GM21528 (cell line): ENCODE measurements around the gene PIWIL4.
"Not testable (repeated sequence)": the region's sequence is repeated elsewhere in the genome, so short reads cannot be mapped to it uniquely, and the experiment has no call there.

ENCODE experiments used
- ATAC-seq: cut with Tn5 transposase; IDR thresholded peaks from one replicate; pipeline ENCODE4 v1.9.1; 2021; ENCODE audit warnings: mild to moderate bottlenecking, moderate library complexity; ENCODE audit not compliant: unreplicated experiment, low FRiP score

The PIWIL4 gene

DNA sequence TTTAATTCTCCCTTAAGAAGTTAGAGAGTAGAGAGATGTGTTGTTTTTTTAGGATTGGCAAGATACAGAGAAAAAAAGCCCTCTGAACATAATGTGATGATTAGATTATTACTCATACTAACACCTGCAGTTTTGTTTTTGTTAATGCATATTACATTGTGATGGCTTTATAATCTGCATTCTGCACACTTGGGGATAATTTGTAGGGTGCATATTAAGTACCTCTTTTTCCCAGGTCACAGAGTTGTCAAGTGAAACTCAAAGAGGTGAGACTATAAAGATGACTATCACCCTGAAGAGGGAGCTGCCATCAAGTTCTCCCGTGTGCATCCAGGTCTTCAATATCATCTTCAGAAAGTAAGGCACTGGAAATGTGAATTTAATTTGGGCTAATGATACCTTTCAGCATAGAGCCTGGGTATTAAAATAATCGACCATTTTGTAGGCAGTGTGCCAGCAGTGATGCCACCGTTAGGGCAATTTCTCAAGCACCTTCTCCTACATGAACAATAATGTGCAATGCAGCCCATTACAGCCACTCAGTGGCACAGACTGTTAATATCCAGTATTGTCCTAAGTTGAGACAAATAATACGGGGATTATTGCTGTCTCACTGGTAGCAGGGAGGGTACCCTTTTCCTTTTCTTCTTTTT is 16.2 kb downstream of the PIWIL4 start:
- no peak for ATAC-seq

DNA sequence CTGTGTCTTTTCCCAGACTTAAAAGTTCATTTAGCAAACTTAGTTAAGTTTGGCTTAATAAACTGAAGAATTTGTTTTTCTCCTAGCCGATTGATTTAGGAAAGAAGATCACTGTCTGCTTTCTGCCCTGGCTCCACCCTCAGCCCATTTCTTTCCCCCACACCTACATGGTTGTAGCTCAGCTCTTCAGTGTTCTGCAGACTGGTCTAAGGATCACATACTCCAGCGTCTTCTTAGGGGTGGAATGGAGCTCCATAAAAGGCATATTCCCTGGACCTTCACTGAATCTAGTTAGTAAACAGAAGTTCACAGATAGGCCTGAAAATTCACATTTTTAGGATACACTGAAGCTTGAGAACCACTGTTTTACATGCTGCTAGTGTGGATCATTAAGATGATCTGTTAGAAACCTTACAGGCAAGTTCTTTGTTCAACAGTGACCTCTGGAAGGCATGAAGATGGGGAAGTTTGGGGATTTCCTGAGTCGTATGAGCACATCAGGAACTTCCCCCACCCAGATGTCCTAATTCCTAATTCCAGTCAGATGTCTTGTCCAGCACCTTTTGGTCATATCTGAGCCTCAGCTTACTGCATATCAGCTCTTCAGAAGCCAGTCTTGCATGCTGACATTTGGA is 16.8 kb downstream of the PIWIL4 start:
- ATAC-seq: no peak

DNA sequence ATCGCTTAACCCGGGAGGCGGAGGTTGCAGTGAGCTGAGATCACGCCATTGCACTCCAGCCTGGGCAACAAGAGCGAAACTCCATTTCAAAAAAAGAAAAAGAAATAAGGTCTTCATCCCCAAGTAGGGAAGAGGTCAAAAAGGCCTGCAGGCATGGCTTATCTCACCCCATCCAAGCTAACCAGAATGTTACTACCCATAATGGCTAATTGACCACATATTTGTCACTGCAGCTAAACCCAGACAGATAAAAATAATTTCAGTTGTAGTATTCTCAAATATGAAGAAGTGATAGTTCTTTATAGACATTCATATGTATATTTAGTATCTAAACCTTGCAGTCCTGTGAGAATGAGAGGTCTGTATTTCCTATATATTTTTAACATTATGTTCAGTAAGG is 17.8 kb downstream of the PIWIL4 start:
- no peak for ATAC-seq

DNA sequence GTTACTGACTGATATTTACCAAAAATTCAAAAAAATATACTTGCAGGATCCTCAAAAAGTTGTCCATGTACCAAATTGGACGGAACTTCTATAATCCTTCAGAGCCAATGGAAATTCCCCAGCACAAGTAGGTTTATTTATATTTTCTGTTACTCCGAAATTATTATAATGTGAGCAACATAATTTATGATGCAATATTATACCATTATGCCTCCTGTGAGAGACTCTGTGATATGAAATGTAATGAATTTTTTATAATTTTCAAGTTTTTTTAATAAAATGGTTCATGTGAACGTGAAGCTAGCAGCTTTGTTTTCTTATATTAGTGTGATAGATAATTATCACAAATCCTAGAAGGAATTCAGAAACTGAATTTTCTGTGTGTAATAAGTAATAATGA is 18.2 kb downstream of the PIWIL4 start:
- no peak for ATAC-seq

DNA sequence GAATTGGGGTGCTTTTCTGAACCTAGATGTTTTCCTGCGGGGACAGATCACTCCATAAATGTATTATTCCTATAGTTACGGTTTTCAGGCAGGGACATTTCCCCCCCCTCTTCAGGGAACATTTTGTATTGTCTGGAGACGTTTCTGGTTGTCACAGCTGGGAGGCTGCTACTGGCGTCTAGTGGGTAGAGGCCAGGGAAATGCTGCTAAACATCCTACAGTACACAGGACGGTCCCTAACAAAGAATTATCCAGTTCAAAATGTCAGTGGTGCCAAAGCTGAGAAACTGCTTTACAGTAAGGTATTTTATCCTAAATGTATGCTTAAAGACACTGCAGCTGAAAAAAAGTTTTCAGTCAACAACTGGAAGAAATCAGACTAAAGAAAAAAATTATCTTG is 19.4 kb downstream of the PIWIL4 start:
- ATAC-seq: no peak

DNA sequence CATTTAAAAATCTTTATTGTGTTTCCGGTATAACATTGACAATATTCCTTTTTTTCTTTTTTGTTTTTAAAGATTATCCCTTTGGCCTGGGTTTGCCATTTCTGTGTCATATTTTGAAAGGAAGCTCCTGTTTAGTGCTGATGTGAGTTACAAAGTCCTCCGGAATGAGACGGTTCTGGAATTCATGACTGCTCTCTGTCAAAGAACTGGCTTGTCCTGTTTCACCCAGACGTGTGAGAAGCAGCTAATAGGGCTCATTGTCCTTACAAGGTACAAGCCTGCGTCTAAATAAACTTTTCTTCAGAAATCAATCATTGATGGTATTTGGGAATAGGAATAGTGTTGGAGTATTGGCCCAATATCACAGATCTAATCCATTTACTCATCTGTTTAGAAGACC is 19.8 kb downstream of the PIWIL4 start:
- ATAC-seq: no peak

DNA sequence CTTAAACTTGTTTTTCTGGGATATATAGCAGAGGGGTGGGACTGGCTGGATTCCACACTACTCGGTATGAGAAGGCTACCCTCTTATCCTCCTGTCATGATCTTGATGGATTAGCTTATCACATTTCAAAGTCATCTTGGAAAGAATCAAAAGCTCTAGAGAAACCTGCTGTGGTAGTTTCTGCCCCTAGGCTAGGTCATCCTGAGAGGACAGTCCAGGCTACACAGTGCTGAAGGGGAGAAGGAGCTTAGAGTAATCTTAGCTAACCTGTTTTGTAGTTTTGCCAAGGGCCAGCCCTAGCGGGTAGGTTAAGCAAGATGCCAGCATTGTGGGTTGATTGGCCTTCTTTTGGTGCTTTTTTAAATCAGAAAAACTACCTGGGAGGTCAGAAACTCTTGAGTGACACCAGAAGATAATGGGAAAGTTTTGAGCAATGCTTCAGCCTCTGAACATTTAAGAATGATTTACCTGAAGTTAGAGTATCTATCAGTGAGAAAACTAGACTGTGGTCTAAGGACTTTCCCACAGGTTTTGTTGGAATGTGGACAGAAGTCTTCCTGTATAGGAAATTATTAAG is 21.3 kb downstream of the PIWIL4 start:
- ATAC-seq: no peak

DNA sequence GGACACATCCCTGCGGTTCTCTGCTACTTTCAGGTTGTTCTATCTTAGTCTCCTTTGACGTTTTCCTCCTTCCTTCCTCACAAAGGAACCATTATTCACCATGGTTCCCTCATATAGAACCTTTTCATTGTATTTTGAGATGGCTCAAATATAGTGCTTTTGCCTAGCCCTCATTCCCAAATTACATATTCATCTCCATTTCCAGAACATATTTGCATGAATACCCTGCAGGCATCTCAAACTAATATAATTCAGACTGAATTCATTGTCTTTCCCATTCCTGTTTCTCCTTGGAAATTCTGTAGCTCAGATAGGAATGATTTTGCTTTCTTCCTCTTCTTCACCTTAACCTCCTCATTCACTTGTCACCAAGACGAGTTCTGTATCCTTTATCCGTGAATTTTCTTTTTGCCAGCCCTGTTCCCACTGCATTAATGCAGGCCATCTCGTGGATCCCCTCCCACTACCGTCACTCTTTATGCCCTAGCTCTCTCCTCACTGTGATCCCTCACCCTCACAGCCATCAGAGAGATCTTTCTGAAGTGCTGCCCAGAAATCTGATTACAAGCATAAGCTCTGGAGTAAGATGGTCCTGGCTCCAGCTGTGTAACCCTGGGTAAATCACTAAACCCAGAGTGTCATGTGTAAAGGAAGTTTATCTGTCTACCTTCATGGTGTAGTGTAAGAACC is 23.3 kb downstream of the PIWIL4 start:
- no peak for ATAC-seq

DNA sequence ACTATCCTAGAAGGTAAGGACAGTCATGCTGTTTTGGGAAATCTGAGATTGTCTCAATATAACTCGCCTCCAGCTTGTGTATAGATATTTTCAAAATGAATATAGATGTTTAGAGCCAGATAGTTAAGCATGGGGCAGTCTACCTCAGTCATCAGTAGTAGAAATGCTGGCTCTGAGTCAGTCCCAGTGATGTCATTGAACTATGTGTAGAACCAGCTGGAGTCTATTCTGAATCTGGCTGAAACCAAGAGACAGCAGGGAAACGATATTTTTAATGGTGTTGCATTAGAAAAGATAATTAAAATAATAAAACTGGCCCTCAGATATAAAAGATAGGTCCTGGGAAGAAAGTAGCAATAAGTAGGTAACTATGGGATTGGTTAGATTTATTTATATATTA is 25.9 kb downstream of the PIWIL4 start:
- ATAC-seq: peak; percentile 70

DNA sequence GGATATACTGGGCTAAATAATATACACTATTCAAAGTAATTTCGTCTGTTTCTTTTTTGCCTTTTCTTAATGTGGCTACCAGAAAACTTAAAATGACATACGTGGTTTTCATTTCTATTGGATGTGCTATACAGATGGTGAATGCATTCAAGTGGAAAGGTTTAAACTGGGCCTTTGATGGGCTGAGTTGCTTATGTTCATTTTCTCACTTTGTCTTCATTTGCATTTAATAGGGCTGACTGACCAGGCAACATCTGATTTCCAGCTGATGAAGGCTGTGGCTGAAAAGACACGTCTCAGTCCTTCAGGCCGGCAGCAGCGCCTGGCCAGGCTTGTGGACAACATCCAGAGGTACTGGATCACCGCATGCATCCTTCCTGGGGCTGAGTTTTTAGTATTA is 27.9 kb downstream of the PIWIL4 start:
- no peak for ATAC-seq

DNA sequence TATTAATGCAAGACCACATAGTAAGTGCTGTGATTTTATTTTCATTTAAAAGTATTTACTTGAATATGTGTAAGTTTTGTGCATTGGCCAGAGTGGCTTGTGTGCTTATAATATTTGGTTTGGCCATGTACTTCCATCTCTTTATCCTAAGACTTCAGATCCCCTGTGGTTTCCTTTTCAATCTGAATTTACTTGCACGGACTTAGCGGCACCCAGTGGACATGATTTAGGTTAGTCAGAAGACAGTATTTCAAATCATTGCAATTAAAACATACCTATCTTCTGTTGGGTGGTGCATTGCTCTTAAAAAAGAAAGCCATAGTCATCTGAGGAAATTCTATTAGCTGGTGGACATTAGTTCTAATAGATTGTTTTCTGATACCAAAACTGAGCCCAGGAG is 30.7 kb downstream of the PIWIL4 start:
- ATAC-seq: no peak

DNA sequence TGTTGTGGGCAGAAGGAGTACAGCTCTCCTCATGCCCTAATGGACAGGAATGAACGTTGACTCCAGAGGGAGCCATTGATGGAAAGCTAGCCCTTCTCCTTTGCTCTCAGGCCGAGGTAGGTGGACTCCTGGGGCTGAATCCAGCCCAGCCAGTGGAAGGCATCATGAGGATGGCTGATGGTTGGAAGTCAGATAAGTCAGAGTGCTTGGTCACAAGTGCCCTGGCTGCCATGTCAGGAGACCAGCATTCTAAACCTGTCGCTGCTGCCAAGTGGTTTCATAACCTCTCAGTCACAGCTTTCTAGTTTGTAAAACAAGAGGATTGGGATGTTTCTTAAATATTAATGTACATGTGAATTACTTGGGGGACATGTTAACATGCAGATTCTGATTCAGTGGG is 32.3 kb downstream of the PIWIL4 start:
- ATAC-seq: no peak

DNA sequence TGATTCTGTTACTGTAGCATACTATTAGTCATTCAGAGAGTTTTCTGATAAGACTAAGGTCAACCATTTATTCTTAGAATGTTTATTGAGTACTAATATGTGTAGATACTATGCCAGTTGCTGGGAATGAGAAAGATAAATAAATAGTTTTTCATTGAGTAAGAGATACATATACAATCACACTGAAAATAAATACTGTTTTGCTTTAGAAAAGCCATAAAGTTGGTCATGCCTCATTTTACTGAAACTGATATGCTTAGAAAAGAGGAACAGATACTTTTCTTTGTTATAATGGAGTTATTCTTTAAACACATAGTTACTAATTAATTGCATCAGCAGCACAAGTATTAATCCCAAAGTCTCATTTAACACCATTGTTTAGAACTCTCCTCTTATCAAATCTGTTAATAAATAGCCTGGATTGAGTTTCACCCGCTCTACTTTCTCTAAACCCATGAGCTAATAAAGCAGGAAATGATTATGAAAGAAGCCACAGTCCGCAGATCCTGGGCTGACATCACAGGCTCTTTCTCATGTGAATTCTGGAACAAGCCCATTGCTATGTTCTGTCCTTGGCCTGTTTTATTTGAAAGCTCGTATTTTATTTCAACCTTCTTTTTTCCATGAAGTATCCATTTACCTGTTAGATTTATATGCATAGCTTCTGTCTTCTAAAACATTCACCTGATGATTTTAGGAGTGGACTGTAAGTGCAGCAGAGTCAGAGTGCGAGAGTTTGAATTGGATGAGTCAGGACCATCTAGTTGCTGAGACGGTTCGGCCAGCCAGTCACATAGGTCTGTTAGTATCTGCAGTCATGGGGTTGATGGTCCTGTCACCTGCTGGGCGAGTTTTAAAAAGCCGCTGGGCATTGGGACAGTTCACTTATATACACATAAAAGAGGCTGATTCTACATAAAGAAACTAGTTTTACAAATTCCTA is 35.5 kb downstream of the PIWIL4 start:
- ATAC-seq: peak; percentile 92

DNA sequence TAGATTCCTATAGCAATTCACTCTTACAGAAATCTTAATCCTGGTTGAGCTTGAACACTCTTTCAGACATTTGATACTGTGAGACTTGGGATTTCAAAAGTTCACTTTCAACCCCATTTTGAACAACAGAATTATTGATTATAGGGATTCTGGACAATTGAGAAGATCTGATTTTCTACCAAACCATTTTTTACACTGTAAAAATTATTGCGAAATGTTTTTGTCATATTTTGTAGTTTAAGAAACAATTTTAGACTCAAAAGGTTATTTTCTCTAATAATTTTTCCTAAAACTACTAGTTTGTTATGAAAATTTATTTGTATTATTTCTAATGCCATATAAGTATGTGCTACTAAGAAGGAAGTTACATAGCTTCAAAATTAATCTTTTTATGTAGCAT is 36.4 kb downstream of the PIWIL4 start:
- ATAC-seq: no peak

DNA sequence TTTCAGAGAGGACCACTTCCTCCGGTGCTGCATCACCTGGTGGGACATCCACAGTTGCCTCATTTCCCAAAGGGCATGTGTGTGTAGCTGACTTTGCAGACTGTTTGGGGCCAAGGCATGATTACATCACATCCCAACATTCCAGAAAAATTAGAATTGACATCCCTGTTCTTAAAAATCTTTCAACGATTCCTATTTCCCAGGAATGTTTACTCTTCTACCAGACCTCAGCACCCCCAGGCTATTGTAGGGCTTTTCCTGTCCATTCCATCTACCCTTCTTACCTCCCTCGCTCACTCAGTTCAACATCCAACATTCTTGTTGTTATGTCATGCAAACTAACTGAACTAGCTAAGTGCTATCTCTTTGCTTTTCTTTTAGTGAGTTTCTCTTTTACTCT is 37.3 kb downstream of the PIWIL4 start:
- no peak for ATAC-seq

DNA sequence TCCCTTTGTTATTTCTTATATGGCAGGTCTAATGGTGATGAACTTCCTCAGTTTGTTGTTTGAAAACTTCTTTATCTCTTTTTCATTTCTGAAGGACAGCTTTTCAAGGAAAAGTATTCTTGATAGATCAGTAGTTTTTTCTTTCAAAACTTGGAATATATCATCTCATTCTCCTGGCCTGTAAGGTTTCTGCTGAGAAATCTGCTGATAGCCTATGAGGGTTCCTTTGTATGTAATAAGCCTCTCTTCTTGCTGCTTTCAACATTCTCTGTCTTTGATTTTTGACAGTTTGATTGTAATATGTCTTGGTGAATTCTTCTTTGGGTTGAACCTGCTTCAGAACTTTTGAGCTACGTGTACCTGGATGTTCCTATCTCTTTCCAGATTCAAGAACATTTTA is 46.0 kb downstream of the PIWIL4 start:
- ATAC-seq: no peak

DNA sequence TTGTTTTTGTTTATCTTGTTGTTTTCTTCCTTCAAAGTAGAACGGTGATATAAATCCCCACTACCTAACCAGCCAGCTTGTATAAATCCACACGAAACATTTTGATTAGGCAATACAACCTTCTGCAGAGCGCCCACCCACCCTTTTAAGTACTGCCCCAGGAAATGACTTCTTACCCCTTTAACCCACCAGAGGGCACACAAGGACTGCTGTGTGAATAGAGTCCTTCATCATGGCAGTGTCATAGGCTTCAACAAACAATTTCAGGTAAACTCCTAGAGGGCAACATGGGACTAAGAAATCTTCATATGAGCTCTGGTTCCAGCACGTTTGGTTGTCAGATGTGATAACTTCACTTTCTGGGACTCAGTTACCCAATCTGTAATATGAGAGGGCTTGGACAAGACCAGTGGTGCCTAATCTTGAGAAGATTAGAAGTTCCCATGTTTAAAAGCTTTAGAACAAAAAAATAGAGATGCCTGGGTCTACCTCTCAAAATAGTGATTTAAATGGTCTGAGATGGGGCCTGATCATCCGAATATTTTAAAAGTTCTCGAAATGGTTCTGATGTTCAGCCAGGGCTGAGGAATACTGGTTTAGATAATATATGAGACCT is 56.1 kb downstream of the PIWIL4 start:
- peak; percentile 60 for ATAC-seq

DNA sequence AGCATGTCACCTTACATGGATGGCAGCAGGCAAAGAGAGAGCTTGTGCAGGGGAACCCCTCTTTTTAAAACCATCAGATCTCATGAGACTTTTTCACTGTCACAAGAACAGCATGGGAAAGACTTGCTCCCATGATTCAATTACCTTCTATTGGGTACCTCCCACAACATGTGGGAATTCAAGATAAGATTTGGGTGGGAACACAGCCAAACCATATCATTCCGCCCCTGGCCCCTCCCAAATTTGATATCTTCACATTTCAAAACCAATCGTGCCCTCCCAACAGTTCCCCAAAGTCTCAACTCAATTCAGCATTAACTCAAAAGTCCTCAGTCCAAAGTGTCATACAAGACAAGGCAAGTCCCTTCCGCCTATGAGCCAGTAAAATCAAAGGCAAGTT is 58.3 kb downstream of the PIWIL4 start:
- ATAC-seq: not testable (repeated sequence)

DNA sequence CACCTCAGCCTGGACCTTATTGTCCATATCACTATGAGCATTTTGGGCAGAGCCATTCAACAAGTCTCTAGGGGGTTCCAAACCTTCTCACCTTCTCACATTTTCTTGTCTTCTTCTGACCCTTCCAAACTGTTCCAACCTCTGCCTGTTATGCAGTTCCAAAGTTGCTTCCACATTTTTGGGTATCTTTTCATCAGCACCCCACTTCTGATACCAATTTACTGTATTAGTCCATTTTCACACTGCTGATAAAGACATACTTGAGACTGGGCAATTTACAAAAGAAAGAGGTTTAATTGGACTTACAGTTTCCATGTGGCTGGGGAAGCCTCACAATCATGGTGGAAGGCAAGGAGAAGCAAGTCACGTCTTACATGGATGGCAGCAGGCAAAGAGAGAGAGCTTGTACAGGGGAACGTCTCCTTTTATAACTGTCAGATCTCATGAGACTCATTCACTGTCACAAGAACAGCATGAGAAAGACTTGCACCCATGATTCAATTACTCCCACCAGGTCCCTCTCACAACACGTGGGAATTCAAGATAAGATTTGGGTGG is 59.9 kb downstream of the PIWIL4 start:
- not testable (repeated sequence) for ATAC-seq

DNA sequence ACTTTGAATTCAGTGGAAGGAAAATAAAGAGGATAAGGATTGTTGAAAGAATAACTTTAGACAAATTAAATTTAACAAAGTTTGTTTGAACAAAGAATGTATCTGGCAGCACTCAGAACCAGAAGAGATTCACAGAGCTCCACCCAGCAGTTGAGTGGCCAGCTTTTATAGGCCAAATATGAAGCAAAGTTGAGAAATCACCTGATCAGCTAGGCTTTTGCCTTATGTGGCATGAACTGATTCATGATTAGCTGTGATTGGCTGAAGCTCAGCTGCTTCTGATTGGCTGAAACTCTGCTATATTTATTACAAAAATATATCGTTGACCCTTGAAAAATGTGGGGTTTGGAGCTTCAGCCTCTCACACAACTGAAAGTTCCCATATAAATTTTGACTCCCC is 62.6 kb downstream of the PIWIL4 start:
- no peak for ATAC-seq
